Liver (tissue), 9 donors: ENCODE data around the gene NKAIN2. TPM values are rescaled to one million over a fixed set of nuclear protein-coding genes. Genes with fewer than 3 reads are reported as not detected.
A peak's percentile ranks its signal among the peaks of the same experiment; 100 is the strongest.

Experiments
- DNase-seq: peaks from one replicate; pipeline ENCODE4 v3.0.0-alpha.2; 2017; ENCODE audit warnings: low spot score
- H3K27ac ChIP-seq, 2 donors: one replicate each; pipeline ENCODE4 v1.7.0; 2013; ENCODE audit warnings: inconsistent platforms in 2 of 2, low read length in 2 of 2, control low read depth in 1 of 2, low read depth in 1 of 2, mild to moderate bottlenecking in 1 of 2
- H3K27me3 ChIP-seq, 4 donors: one replicate each; pipeline versions ENCODE4 v1.6.1 to v1.7.0; 2013; ENCODE audit warnings: low read length in 3 of 4, inconsistent platforms in 1 of 4, mild to moderate bottlenecking in 1 of 4, moderate library complexity in 1 of 4; ENCODE audit not compliant: control insufficient read depth in 4 of 4, insufficient read depth in 4 of 4
- H3K36me3 ChIP-seq, 4 donors: one replicate each; pipeline versions ENCODE4 v1.6.1 to v1.7.0; 2013; ENCODE audit warnings: low read length in 3 of 4, mild to moderate bottlenecking in 3 of 4, low read depth in 1 of 4, moderate library complexity in 1 of 4; ENCODE audit not compliant: control insufficient read depth in 4 of 4, insufficient read depth in 3 of 4
- H3K4me1 ChIP-seq, 4 donors: one replicate each; pipeline versions ENCODE4 v1.6.1 to v1.7.0; 2013; ENCODE audit warnings: low read length in 3 of 4, mild to moderate bottlenecking in 3 of 4, moderate library complexity in 1 of 4; ENCODE audit not compliant: control insufficient read depth in 4 of 4, insufficient read depth in 4 of 4
- H3K4me3 ChIP-seq, 3 donors: one replicate each; pipeline versions ENCODE4 v1.6.1 to v1.7.0; 2013; ENCODE audit warnings: low read length in 3 of 3, control low read depth in 1 of 3, low read depth in 1 of 3, mild to moderate bottlenecking in 1 of 3
- H3K9ac ChIP-seq, 2 donors: one replicate each; pipeline ENCODE4 v1.7.0; 2013; ENCODE audit warnings: low read length in 2 of 2, mild to moderate bottlenecking in 2 of 2, moderate library complexity in 2 of 2, control low read depth in 1 of 2, low read depth in 1 of 2
- H3K9me3 ChIP-seq, 4 donors: one replicate each; pipeline versions ENCODE4 v1.6.1 to v1.7.0; 2013; ENCODE audit warnings: low read length in 3 of 4; ENCODE audit not compliant: control insufficient read depth in 4 of 4
- CTCF ChIP-seq: fragments of 150-350 bp; IDR thresholded peaks from 2 replicates; pipeline ENCODE4 v1.5.1; 2017; ENCODE audit warnings: improper control_type of control experiment, low read depth, low read length; ENCODE audit not compliant: missing input control
- EGR1 ChIP-seq, 2 donors: IDR thresholded peaks; 2 replicates each; pipeline ENCODE4 v1.6.1; 2016 to 2018; ENCODE audit warnings: antibody characterized with exemption in 2 of 2, low read depth in 2 of 2
- FOXA1 ChIP-seq: IDR thresholded peaks from 2 replicates; pipeline ENCODE4 v1.6.1; 2016; ENCODE audit warnings: antibody characterized with exemption
- FOXA2 ChIP-seq: IDR thresholded peaks from 2 replicates; pipeline ENCODE4 v1.6.1; 2016; ENCODE audit warnings: antibody characterized with exemption
- GABPA ChIP-seq, 2 donors: IDR thresholded peaks in 1 of 2; conservative IDR thresholded peaks in 1 of 2; 2 replicates each; pipeline ENCODE4 v1.6.1; 2016; ENCODE audit warnings: antibody characterized with exemption in 2 of 2, mild to moderate bottlenecking in 1 of 2, moderate library complexity in 1 of 2
- HNF4A ChIP-seq, 2 donors: conservative IDR thresholded peaks; 2 replicates each; pipeline ENCODE4 v1.6.1; 2016; ENCODE audit warnings: antibody characterized with exemption in 2 of 2, mild to moderate bottlenecking in 2 of 2
- HNF4G ChIP-seq: IDR thresholded peaks from 2 replicates; pipeline ENCODE4 v1.6.1; 2016; ENCODE audit warnings: antibody characterized with exemption
- JUND ChIP-seq, 2 donors: IDR thresholded peaks; 2 replicates each; pipeline ENCODE4 v1.6.1; 2016; ENCODE audit warnings: antibody characterized with exemption in 2 of 2
- RAD21 ChIP-seq, 2 donors: IDR thresholded peaks; 2 replicates each; pipeline ENCODE4 v1.6.1; 2016; ENCODE audit warnings: antibody characterized with exemption in 2 of 2, mild to moderate bottlenecking in 2 of 2
- RXRA ChIP-seq, 2 donors: IDR thresholded peaks; 2 replicates each; pipeline ENCODE4 v1.6.1; 2017 to 2018; ENCODE audit warnings: antibody characterized with exemption in 2 of 2, mild to moderate bottlenecking in 1 of 2
- SP1 ChIP-seq: IDR thresholded peaks from 2 replicates; pipeline ENCODE4 v1.6.1; 2018; ENCODE audit warnings: antibody characterized with exemption, mild to moderate bottlenecking
- TAF1 ChIP-seq: conservative IDR thresholded peaks from 2 replicates; pipeline ENCODE4 v1.6.1; 2016; ENCODE audit warnings: antibody characterized with exemption, mild to moderate bottlenecking
- YY1 ChIP-seq: IDR thresholded peaks from 2 replicates; pipeline ENCODE4 v1.6.1; 2016; ENCODE audit warnings: antibody characterized with exemption, mild to moderate bottlenecking
- WGBS: extraction: QIAGEN DNeasy Blood & Tissue Kit; methylation state at CpG from one replicate; pipeline ENCODE4 v1.1.7; 2013; 5-methylcytosine and 5-hydroxymethylcytosine counted together
- polyA plus RNA-seq, 2 donors: library from polyadenylated mRNA; stranded (reverse) in 1 of 2; unstranded in 1 of 2; fragments of 200-250 nt in 1 of 2; fragments of >200 nt in 1 of 2; fragmentation: Nextera tagmentation in 1 of 2; extraction: Ambion mirVana in 1 of 2; gene quantifications; one replicate each; pipeline versions ENCODE4 v1.2.1 to v1.2.3, GENCODE V29; 2013 to 2015
- total RNA-seq, 2 donors: library from RNA; depleted of rRNA; stranded (reverse); fragments of >200 nt; gene quantifications; one replicate each; pipeline ENCODE4 v1.2.3, GENCODE V29; 2014
- TF ChIP-seq, protein P1 (sequence below): IDR thresholded peaks from 2 replicates; pipeline ENCODE4 v1.6.1; 2016; ENCODE audit warnings: antibody characterized with exemption
- TF ChIP-seq, protein P2 (sequence below): IDR thresholded peaks from 2 replicates; pipeline ENCODE4 v1.6.1; 2016; ENCODE audit warnings: antibody characterized with exemption
- donor health status: healthy.
- donor health status: healthy.
- donor health status: healthy.
- donor health status: healthy.
- donor health status: healthy.

The NKAIN2 gene
- total and polyA plus RNA-seq, 4 donors: 0.05 to 0.14 TPM; not detected in 2

GRCh38 chr6:124868481-124868880, 1064.8 kb downstream of the NKAIN2 start:
- H3K36me3 ChIP-seq: no peaks in the 10 kb centered on the region
- DNase-seq: no peak
- no peaks in the 10 kb centered on the region for H3K4me1 ChIP-seq
- no peak for TF ChIP-seq FOXA2
- no peak for TF ChIP-seq RXRA (IDR thresholded peaks at IDR 0.05)
- H3K4me3 ChIP-seq: no peak overlapping the region
- H3K27me3 ChIP-seq: no peaks in the 10 kb centered on the region
- H3K9me3 ChIP-seq: no peaks in the 10 kb centered on the region
- 37% methylated on average over 1 of the region's 1 CpG for WGBS
- H3K27ac ChIP-seq: no peak overlapping the region
- no peak overlapping the region for H3K9ac ChIP-seq

DNA sequence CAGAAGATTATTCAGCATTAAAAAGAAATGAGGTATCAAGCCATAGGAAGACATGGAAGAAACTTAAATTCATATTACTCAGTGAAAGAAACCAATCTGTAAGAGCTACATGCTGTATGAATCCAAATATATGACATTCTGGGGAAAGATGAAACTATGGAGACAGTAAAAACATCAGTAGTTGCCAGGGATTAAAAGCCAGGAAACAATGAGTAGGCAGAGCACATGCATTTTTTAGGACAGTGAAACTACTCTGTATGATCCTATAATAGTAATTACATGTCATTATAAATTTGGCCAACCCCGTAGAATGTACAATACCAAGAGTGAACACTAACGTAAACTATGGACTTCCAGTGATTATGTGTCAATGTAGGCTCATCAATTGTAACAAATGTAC, 1065.8 kb downstream of the NKAIN2 start:
- TF ChIP-seq RAD21 (IDR thresholded peaks at IDR 0.05) (no peak), YY1 (no peak), JUND (IDR thresholded peaks at IDR 0.05) (no peak), FOXA1 (no peak), SP1 (no peak), GABPA (IDR thresholded peaks at IDR 0.05 in 1 of 2, conservative IDR thresholded peaks at IDR 0.05 in 1 of 2) (no peak), RXRA (IDR thresholded peaks at IDR 0.05) (no peak), FOXA2 (no peak), HNF4G (no peak), HNF4A (conservative IDR thresholded peaks at IDR 0.05) (no peak)
- TF ChIP-seq, protein P1, sequence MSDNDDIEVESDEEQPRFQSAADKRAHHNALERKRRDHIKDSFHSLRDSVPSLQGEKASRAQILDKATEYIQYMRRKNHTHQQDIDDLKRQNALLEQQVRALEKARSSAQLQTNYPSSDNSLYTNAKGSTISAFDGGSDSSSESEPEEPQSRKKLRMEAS: no peak
- TF ChIP-seq, protein P2, sequence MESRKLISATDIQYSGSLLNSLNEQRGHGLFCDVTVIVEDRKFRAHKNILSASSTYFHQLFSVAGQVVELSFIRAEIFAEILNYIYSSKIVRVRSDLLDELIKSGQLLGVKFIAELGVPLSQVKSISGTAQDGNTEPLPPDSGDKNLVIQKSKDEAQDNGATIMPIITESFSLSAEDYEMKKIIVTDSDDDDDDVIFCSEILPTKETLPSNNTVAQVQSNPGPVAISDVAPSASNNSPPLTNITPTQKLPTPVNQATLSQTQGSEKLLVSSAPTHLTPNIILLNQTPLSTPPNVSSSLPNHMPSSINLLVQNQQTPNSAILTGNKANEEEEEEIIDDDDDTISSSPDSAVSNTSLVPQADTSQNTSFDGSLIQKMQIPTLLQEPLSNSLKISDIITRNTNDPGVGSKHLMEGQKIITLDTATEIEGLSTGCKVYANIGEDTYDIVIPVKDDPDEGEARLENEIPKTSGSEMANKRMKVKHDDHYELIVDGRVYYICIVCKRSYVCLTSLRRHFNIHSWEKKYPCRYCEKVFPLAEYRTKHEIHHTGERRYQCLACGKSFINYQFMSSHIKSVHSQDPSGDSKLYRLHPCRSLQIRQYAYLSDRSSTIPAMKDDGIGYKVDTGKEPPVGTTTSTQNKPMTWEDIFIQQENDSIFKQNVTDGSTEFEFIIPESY: no peak
- DNase-seq: no peak
- Histone ChIP-seq H3K9ac (no peak overlapping the region), H3K4me1 (no peaks in the 10 kb centered on the region), H3K27me3 (no peaks in the 10 kb centered on the region), H3K4me3 (no peak overlapping the region), H3K9me3 (no peaks in the 10 kb centered on the region), H3K36me3 (no peaks in the 10 kb centered on the region), H3K27ac (no peak overlapping the region)
- WGBS: 87% methylated on average over 2 of the region's 2 CpGs

GRCh38 chr6:124870611-124871459, 1067.2 kb downstream of the NKAIN2 start:
- no peak overlapping the region for H3K4me3 ChIP-seq
- DNase-seq: no peak
- H3K9me3 ChIP-seq: no peaks in the 10 kb centered on the region
- no peaks in the 10 kb centered on the region for H3K36me3 ChIP-seq
- H3K27me3 ChIP-seq: no peaks in the 10 kb centered on the region
- WGBS: 49% methylated on average over 4 of the region's 4 CpGs
- H3K9ac ChIP-seq: peak overlapping the region in 1 of 2 donors; percentile 20
- H3K4me1 ChIP-seq: no peaks in the 10 kb centered on the region
- H3K27ac ChIP-seq: no peak overlapping the region
- TF ChIP-seq, protein P2: no peak
- TF ChIP-seq EGR1 (IDR thresholded peaks at IDR 0.05; ENCODE audit: low read depth in 2 of 2): no peak
- TF ChIP-seq TAF1: no peak
- peak; percentile 67 for TF ChIP-seq CTCF
- TF ChIP-seq RAD21 (IDR thresholded peaks at IDR 0.05): peak; percentile 88 to 97
